ENCODE results near the gene CDHR4. TPM values are rescaled to one million over a fixed set of nuclear protein-coding genes. Genes with fewer than 3 reads are reported as not detected.

CDHR4 gene
- total RNA-seq, 3 donors from 2014 or later = not detected

DNA sequence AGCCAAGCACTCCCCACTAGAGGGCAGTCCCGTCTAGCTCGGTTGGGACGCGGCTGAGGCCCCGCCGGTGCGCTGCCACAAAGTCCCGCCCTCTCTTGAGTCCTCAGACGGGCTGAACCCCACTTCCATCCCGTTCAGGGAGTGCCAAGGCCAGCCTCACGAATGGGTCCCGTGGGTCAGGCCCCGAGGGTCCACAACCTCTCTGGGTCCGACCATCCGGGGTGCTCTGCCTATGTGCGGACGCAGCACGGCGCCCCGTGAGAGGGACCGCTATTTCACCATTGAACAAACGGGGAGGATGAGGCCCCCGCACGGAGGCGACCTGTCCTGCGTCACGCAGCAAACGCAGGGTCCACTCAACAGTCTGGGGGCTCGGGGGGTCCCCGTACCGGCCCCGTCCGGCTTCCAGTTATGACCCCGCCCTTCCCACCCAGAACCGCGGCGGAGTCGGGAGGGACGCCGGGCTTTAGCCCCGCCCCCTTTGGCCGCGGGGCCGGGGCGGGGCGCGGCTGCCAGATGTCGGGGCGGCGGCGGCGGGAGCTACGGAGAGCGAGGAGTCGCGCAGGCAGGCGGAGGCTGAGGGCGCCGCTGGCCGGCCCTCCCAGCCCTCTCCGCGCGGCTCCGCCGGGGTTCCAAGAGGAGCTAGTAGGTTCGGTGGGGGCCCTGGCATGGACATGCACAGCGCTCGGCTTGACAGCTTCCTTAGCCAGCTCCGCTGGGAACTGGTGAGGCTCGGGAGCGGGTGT is 3.2 kb upstream of the CDHR4 start, which contains the start of gene INKA1:
INKA1 (plus strand) TSS at position 543 of the 746 bp plus-strand sequence; CDS start at position 675, 132 bp downstream.
- Histone ChIP-seq H3K27ac (peak within 1 kb of the TSS; percentile 80 to 97), H3K4me1 (peaks cover 18 to 29% of the 10 kb centered on the region in 2 donors), H3K27me3 (no peaks in the 10 kb centered on the region), H3K36me3 (no peaks in the 10 kb centered on the region), H3K9me3 (no peaks in the 10 kb centered on the region), H3K4me3 (peak within 1 kb of the TSS; percentile 84 to 90 (median 89))
- intact Hi-C loops (cut with DNase I; ENCODE audit: low total_unique reads) = loop anchor here (5.0 kb wide), 1 partner anchor 1711 kb away; no protein-coding TSS in a partner anchor
- peak in 2 of 3 donors; percentile 53 to 63 for TF ChIP-seq POLR2AphosphoS5 (IDR thresholded peaks at IDR 0.05)
- TF ChIP-seq POLR2A (IDR thresholded peaks at IDR 0.05) = no peak
- TF ChIP-seq, protein P1, sequence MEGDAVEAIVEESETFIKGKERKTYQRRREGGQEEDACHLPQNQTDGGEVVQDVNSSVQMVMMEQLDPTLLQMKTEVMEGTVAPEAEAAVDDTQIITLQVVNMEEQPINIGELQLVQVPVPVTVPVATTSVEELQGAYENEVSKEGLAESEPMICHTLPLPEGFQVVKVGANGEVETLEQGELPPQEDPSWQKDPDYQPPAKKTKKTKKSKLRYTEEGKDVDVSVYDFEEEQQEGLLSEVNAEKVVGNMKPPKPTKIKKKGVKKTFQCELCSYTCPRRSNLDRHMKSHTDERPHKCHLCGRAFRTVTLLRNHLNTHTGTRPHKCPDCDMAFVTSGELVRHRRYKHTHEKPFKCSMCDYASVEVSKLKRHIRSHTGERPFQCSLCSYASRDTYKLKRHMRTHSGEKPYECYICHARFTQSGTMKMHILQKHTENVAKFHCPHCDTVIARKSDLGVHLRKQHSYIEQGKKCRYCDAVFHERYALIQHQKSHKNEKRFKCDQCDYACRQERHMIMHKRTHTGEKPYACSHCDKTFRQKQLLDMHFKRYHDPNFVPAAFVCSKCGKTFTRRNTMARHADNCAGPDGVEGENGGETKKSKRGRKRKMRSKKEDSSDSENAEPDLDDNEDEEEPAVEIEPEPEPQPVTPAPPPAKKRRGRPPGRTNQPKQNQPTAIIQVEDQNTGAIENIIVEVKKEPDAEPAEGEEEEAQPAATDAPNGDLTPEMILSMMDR (IDR thresholded peaks at IDR 0.05) = peak; percentile 77 to 91 (median 88)
- DNase-seq (ENCODE audit: low spot score in 2 of 2) = peak; percentile 80 to 90

DNA sequence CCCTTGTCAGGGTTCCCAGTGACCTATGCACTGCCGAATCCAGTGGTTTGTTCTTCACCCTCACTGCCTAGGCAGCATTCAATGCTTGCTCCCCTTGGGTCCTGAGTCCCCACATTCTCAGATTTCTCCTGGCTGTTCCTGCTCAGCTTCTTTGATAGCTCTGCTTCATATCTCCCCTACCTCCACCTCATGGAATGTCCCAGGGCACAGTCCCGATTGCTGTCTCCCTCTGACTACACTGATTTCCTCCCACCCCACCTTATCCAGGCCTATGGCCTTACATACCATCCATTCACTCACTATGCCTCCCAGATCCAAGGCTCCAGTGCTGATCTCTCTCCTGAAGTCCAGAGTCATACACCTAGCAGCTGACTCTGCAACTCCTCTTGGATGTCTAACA is 1.5 kb upstream of the CDHR4 start:
- no peak overlapping the region for H3K4me3 ChIP-seq
- H3K9me3 ChIP-seq = no peaks in the 10 kb centered on the region
- no peaks in the 10 kb centered on the region for H3K27me3 ChIP-seq
- no peak overlapping the region for H3K27ac ChIP-seq
- TF ChIP-seq POLR2A (IDR thresholded peaks at IDR 0.05) (no peak), POLR2AphosphoS5 (IDR thresholded peaks at IDR 0.05) (no peak)
- TF ChIP-seq, protein P1 (IDR thresholded peaks at IDR 0.05) = no peak
- DNase-seq (ENCODE audit: low spot score in 2 of 2) = no peak
- peaks cover 14 to 26% of the 10 kb centered on the region in 2 donors for H3K4me1 ChIP-seq
- H3K36me3 ChIP-seq = no peaks in the 10 kb centered on the region
- intact Hi-C loops (cut with DNase I; ENCODE audit: low total_unique reads) = loop anchor here (5.0 kb wide), 1 partner anchor 1709 kb away; no protein-coding TSS in a partner anchor

DNA sequence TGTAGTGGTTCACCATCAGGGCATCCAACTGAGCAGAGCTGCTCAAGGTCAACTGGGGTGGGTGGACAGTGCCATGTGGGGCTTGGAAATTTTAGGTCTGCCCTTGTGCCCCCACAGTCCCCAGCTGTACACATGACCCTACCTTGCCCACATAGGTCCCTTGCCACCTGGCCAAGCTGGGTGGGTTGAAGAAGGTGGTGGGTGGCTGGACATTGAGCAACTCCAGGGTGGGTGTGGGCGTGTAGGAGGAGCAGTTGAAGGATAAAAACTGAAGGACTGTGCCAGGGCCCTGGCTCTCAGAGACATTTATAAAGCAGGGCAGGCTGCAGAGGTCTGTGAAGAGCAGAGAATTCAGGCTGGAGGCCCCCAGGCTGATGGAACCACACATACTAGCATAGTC is 568 bp downstream of the CDHR4 start:
- Histone ChIP-seq H3K9me3 (no peaks in the 10 kb centered on the region), H3K4me1 (peaks cover 0 to 6% of the 10 kb centered on the region in 2 donors), H3K27me3 (no peaks in the 10 kb centered on the region), H3K36me3 (no peaks in the 10 kb centered on the region), H3K4me3 (no peak overlapping the region), H3K27ac (no peak overlapping the region)
- no peak for DNase-seq (ENCODE audit: low spot score in 2 of 2)
- TF ChIP-seq POLR2AphosphoS5 (IDR thresholded peaks at IDR 0.05) = no peak
- TF ChIP-seq, protein P1 (IDR thresholded peaks at IDR 0.05) = no peak
- no peak for TF ChIP-seq POLR2A (IDR thresholded peaks at IDR 0.05)
- intact Hi-C loops (cut with DNase I; ENCODE audit: low total_unique reads) = no loop called here

DNA sequence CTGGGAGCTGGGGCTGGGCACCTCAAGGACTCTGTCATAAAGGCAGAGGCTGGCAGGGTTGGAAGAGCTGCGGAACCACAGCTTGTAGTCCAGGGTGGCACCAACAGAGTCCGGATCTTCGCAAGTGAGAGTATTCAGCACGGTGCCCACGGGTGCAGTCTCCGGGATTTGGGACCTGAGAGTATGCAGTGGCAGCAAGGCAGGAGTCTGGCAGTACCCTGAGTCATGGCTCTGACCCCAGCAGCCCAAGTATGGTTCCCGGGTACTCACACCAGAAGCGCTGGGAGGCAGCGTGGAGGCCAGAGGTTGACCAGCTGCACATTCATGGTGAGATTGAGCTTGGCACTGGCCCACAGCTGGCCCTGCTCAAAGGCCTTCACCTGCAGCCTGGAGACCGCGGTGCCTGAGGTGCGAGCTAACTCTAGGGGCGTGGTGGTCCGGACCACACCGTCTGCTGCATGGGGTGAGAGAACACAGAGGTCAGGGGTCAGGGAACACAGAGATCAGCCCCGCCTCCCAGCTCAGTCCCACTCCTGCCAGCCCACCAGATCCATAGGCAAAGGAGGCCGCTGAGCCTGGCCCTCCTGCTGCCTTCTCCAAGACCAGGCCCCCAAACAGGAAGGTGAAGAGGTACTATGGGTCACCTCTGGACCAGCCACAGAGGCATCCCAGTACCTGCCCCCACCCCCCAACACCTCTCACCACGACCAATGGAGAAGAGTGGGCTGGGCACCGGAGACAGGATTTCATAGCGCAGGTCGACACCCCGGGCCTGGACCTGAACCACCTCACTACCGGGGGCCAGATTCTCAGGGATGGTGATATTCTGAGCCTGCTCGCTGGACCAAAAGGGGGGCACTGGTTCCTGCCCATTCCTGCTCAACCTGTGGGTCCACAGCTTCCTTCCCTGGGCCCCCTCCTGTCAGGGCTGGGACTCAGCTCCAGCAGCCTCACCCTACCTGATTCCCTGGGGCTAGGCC is 4.5 kb downstream of the CDHR4 start:
- no peaks in the 10 kb centered on the region for H3K27me3 ChIP-seq
- no peaks in the 10 kb centered on the region for H3K36me3 ChIP-seq
- intact Hi-C loops (cut with DNase I; ENCODE audit: low total_unique reads) = no loop called here
- DNase-seq (ENCODE audit: low spot score in 2 of 2) = no peak
- H3K4me1 ChIP-seq = no peaks in the 10 kb centered on the region
- H3K4me3 ChIP-seq = no peak overlapping the region
- no peaks in the 10 kb centered on the region for H3K9me3 ChIP-seq
- no peak overlapping the region for H3K27ac ChIP-seq
- TF ChIP-seq, protein P1 (IDR thresholded peaks at IDR 0.05) = no peak
- no peak for TF ChIP-seq POLR2AphosphoS5 (IDR thresholded peaks at IDR 0.05)
- TF ChIP-seq POLR2A (IDR thresholded peaks at IDR 0.05) = no peak
